H1 (cell line): ENCODE data around the gene NOS1AP. TPM values are rescaled to one million over a fixed set of nuclear protein-coding genes. Genes with fewer than 3 reads are reported as not detected.

Source experiments
- GABPA ChIP-seq: IDR thresholded peaks from 2 replicates; pipeline ENCODE4 v1.6.1; 2011; ENCODE audit warnings: mild to moderate bottlenecking, low read length, moderate library complexity, borderline replicate concordance; ENCODE audit not compliant: insufficient read depth
- SP4 ChIP-seq: IDR thresholded peaks from 2 replicates; pipeline ENCODE4 v1.6.1; 2012; ENCODE audit warnings: low read length, inconsistent platforms
- polyA plus RNA-seq, 7 experiments: library from polyadenylated mRNA; depleted of rRNA in 3 of 7; stranded (reverse) in 5 of 7; unstranded in 2 of 7; fragments of >200 nt in 5 of 7; fragments of 200-250 nt in 2 of 7; gene quantifications; 1 replicate in 5 of 7; 2 replicates in 1 of 7; 4 replicates in 1 of 7; pipeline versions ENCODE4 v1.2.1 to v1.2.3, GENCODE V29; 2011 to 2013; ENCODE audit warnings: missing spikeins in 2 of 7, mixed read lengths in 2 of 7
- total RNA-seq: library from RNA; stranded (reverse); fragmentation: NEBNext Ultra II Directional; extraction: Animal tissue kit (Norgen Biotek cat#: 25700); gene quantifications from 2 replicates; pipeline ENCODE4 v1.2.1, GENCODE V29; 2021

NOS1AP gene
- total and polyA plus RNA-seq, 2 of the 8 experiments (the other 6 are each of a cell fraction or from before 2014, with no cell fraction given), result 2.4 to 12.1 TPM

DNA sequence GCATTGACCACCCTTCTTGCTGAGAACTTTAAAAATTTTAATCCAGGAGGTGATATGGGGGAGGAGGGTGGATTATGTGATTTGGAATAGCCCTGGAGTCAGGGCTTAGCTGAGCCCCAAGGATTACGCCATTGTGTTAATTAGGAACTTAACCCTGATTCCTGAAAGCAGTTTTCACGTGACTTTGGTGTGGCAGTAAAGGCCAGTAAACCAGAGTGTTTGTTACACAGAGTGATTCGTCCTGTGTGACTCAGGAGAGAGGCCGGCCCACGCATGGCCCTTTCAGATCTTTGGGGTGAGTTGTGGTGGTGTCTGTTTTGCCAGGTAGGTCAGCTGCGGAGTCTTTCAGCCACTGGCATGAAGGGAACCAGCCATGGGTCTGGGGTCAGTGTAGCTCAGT, 107.6 kb downstream of the NOS1AP start (continued):
- TF ChIP-seq GABPA (no peak), SP4 (no peak)
